ENCODE data around the gene ARSB.

GRCh38 chr5:78791501-78792100 lies 193.5 kb downstream of the ARSB start:
- TF ChIP-seq FOXM1 (IDR thresholded peaks at IDR 0.05; ENCODE audit: low read depth) (no peak), CTCF (IDR thresholded peaks at IDR 0.05) (no peak)

All from SK-N-SH (cell line).